NCI-H1092 treated with DMSO at 0.1 percent for 48 hours (cell line): ENCODE measurements around the gene KIF12.

Experiments used
- DNase-seq: peaks from one replicate; lab custom pipeline; 2025; lab: John Stamatoyannopoulos, UW

Gene KIF12

DNA sequence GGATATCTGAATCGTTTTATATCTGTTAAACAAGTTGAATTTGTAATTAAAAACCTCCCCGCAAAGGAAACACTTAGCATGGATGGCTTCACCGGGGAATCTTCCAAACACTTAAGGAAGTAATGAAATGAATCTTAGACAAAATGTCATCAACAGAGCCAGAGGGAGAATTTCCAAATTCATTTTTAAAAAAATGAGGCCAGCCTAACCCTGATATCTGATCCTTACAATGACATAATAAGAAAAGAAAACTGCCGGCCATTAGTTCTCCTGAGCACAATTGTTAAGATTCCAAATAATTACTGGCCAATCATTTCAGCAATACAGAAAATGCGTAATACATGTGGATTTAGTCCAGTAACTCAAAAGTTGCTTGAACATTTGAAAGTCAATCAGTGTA lies 6.1 kb upstream of the KIF12 start:
- no peak for DNase-seq

DNA sequence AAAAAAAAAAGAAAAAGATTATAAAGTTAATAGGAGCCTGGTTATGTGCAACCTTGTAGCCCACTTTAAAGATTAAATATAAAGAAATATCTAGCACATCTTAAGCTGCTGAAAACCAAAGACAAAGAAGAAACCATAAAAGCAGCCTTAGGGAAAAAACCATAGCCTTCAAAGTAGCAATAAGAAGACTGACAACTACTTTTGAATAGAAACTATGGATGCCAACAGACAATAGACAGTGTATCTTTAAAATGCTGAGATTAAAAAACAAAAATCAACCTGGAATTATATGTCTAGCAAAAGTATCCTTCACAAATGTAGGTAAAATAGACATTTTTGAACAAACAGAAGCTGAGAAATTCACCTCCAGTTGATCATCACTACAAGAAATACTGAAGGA lies 3.4 kb upstream of the KIF12 start:
- no peak for DNase-seq

DNA sequence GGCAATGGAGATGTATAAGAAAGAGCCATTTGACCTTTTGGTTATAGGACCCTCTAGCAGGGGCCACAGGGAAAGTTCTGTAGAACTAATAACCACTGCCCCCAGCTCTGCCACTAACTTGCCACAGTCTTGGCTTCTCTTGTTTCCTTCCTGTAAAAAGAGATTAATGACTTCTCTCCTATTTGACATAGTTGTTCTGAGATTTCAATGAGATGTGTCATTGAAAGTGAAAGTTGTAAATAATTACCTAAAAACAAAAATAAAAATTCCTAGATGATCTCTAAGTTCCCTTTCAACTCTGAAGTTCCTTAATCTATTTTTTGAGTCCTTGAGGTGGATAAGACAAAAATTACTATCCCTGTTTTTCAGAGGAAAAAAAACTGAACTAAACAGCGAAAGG lies 1.4 kb upstream of the KIF12 start:
- no peak for DNase-seq

GRCh38 chr9:114099669-114100270 lies 678 bp upstream of the KIF12 start:
- DNase-seq: no peak

DNA sequence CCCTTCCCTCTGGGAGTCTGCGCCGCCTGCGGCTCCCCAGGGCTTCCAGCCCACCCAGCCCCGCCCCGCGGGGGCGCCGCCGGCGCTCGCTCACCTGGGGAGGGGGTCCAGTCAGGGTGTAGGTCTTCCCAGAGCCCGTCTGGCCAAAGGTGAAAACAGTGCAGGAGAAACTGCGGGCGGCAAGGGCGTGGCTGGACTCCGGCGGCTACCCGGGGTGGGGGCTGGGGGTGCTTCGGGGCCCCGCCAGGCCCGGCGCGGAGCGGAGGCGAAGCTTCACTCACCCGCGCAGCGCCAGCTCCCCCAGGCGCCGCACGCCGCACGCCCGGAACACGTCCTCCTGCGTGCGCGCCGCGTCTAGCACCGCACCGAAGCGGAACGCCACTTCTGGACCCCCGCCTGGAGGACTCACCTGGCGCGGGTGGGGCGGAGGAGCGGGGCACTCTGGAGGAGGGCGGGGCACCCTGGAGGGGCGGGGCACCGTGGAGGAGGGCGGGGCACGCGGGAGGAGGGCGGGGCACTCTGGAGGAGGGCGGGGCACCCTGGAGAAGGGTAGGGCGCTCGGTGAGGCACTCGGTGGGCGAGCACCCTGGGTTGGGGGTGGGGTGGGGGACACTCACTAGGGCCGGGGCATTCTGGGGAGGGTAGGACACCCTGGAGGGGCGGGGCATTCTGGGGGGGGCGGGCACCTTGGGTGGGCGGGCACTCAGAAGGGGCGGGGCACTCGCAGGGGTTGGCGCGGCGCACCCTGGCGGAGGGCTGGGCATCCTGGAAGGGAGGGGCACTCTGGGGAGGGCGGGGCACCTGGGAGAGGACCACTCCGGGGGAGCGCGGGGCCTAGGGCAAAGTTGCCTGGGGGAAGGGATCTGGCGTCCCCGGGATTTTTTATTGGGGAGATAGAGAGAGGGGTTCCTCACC lies 814 bp downstream of the KIF12 start:
- no peak for DNase-seq

GRCh38 chr9:114097613-114098020 lies 1.5 kb downstream of the KIF12 start:
- DNase-seq: peak; percentile 13

- no peak for DNase-seq
These were observed 2.1 kb downstream of the KIF12 start for GRCh38 chr9:114096866-114097612.

DNA sequence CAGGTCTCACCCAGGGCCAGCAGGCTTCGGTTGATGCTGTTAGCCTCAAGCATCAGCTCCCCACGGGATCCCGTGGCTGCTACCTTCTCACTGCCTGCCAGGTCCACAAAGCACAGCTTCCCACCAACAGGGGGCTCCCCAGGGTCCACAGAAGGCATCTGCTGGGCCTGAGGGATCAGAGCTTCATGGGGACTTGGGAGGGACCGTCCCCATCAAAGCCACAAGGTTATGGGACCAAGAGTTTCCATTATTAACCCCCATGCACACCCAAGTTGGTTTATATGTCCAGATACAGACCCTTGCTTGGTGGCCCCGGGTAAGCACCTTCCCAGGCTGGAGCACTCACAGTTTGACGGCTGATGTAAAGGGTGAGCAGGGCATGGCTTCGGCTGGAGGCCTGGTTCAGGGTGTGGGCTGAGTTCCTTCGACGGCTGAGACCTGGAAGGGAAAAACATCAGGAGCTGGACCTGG lies 3.0 kb downstream of the KIF12 start:
- DNase-seq: no peak

DNA sequence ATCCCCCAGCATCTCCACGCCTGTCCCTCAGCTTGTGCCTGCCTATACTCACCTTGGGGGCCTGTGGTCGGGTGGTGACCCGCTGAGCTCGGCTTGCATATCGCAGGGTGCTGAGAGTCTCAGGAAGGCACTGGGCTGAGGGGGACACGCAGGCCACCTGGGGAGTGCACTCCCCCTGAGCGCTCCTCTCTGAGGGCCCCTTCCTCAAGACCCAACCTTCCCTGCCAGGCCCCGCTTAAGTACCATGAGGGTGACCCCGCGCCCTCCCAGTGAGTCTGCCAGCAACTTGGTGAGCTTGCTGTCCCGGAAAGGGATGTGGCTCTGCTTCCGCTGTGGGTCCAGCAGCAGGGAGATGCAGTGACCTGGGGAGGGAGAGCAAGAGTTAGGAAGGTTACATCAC lies 4.1 kb downstream of the KIF12 start:
- DNase-seq: no peak

- DNase-seq: no peak
These were observed 5.2 kb downstream of the KIF12 start for GRCh38 chr9:114093761-114094505.

- DNase-seq: no peak
These were observed 6.0 kb downstream of the KIF12 start for GRCh38 chr9:114093031-114093471.

DNA sequence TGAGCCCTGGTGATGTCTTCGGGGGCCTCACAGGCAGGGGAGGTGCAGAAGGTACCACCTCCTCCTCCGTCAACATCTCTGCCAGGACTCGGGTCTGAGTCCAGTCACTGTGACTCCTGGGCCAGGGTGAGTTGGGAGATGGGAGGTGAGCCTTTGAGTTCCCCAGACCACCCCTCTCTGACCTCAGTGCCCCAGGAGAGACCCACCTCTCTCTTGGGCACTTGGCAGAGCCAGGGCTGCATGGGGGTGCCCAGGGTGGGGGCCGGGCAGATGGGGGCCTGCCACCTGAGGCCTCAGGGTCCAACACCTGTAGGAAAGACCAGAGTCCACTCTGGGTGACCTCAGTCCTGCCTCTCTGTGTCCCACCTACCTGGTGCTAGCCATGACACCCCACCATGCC lies 6.8 kb downstream of the KIF12 start:
- DNase-seq: no peak

DNA sequence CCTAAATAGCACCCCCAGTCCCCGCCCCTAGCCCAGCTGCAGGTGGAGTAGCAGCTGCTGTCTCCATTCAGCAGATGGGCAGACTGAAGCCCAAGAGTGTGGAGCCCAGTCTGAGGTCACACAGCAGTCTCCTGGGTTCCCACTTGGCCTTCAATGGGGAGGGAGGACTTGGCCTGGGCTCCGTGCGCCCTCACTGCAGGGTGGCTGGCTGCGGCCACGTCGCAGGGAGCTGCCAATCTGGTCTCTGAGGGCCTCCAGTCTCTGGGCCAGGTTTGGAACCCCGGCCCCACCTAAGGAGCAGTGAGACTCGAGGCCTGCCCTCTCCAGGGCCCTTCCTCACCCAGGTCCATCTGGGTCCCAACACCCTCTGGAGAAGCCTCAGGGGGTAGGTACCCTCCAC lies 7.4 kb downstream of the KIF12 start:
- DNase-seq: no peak

GRCh38 chr9:114090798-114091197 lies 8.3 kb downstream of the KIF12 start:
- no peak for DNase-seq

- DNase-seq: no peak
These were observed 9.8 kb downstream of the KIF12 start for GRCh38 chr9:114089206-114089840.

- DNase-seq: no peak
These were observed 10.4 kb downstream of the KIF12 start for GRCh38 chr9:114088571-114089170.

GRCh38 chr9:114087721-114088120 lies 11.4 kb downstream of the KIF12 start:
- DNase-seq: no peak

GRCh38 chr9:114086607-114087006 lies 12.5 kb downstream of the KIF12 start:
- no peak for DNase-seq

DNA sequence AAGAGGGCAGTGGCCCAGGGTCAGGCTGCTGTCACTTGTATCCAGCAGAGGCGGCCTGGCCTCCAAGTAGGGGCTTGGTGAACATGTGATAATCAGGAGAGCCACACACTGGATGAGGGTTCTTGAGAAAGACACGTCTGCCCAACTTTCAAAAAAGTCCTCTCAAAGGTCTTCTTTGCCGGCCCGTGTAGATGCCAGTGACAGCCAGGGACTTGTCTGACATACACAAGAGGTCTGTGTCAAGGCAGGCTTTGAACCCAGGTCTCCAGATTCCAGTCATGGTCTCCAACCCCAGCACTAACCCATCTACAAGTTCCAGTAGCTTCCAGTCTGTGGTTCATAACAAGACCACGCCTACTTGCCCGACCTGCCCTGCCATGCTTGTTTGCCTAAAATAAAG lies 13.1 kb downstream of the KIF12 start:
- DNase-seq: no peak

- DNase-seq: no peak
These were observed 13.7 kb downstream of the KIF12 start for GRCh38 chr9:114085387-114085789.
